NCI-H128 (cell line): ENCODE measurements around the gene NCR3LG1.

Experiments
- DNase-seq: peaks from one replicate; lab custom pipeline; 2025; ENCODE audit not compliant: unreplicated experiment; lab: John Stamatoyannopoulos, UW

Gene NCR3LG1

DNA sequence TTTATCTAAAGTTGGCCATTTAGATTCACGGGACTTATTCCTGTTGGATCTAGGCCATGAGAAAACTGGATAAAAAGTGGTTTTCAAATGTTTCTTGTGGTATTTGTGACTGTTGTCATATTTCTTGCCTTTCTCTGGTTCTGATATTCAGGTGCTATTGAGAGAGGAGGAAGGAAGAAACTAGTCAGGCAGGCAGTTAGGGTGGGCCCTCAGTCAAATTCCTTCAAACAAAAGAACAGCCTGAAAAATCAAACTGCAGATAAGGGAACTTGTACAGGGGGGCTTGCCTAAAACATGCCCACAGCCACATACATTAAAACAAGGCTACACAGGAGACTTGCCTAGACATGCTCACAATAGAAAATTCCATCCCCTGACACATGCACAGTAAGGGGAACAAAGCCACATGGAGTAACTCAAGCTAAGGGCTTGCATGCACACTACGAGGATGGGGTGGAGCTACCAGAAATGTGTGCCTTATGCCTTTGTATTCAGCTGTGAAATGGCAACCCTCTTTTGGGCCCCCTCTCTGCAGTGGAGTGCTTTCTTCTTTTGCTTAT is 18.2 kb downstream of the NCR3LG1 start:
- DNase-seq = no peak

DNA sequence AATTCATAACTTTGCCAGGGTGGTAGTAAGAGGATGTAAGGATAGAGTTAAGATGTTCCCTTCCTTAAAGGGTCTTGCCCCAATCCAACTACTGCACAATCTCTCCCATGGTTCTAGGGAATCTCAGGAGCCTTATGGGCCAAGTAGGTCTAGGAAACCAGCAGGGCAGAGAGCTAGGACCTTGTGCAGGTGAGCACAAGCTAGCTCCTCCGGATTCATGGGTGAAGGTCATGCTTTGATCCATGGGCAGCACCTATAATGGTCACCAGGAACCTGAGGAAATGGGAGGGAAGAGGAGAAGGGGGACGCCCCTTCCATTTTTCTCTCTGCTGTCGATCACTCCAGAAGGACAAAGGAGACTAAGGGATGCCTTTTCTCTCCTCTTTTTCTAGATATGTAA is 20.0 kb downstream of the NCR3LG1 start:
- no peak for DNase-seq

DNA sequence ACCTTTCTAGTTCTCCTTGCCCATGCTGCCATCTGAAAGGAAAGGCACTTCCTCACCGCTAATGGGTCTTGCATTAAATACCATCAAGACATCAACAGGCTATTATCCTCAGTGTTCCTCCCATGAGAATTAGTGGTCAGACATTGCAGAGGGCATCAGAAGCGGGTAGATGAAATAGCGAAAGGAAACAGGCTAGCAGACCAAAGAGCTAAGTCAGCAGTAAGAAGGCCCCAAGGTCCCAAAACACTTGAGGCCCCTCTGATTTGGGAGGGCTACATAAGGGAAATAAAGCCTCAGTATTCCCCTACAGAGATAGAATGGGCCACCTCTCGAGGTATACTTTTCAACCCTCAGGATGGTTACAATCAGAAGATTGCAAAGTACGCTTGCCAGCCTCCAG is 23.9 kb downstream of the NCR3LG1 start:
- no peak for DNase-seq

DNA sequence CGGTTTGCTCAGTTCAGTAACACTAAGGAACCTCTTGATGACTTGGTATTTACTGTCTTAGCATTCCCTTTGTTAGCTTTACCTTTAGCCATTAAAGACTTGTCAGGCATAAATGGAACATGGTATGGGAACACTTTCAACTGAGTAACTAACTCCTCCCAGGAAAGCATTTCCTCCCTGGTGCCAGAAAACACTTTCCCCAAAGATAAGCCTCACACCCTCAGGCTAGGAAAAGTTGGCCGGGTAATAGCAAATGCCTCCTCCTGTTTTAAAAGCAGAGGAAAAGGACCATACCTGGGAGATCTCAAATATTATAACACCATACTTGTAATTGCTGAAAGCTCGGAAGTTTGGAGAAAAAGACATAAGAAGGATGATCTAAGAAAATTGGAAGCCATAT is 24.9 kb downstream of the NCR3LG1 start:
- DNase-seq = no peak

DNA sequence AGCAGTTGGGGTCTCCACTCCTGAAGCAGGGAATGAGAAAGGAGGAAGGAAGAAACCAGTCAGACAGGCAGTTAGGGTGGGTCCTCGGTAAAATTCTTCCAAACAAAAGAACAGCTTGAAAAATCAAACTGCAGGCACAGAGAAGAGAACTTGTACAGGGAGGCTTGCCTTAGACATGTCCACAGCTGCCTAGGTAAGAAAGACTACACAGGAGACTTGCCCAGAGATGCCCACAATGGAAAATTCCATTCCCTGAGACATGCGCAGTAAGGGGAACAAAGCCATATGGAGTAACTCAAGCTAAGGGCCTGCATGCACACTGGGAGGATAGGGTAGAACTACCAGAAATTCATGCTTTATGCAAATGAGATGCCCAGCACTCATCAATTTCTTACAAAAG is 27.1 kb downstream of the NCR3LG1 start:
- DNase-seq = no peak

DNA sequence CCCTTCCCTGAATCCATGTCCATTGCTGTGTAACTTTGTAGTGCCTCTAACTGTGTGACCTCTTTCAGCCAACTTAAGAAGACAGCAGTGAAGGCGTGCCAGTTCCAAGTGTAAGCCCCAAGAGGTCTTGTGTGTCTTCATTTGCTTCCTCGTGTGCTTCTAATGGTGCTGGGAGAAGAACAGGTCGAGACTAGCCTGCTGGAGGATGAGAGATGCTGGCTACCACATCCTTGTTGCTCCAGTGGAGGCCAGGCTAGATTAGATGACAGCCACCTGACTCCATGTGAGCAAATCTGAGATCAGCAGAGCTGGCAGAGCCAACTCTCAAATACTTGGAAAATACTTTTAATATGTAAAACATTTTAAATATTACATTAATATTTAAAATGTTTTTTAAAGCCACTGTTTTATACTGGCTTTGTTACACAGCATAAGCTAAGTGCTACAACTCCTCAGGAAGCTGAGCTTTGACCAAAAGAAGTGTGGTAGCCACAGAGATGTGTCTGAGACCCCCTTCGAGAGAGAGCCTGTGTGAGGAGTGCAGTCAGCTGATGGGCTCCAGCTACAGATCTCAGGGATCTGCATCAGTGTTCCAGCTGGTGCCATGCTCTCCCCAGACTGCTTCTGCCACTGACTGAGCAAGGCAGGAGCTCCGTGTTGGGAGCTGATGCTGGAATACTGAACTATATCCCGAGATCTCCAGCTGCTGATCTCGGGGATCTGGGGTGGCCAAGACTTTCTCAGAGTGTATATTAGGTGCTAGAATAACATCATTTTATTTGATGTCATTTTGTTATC is 28.0 kb downstream of the NCR3LG1 start:
- DNase-seq = no peak

DNA sequence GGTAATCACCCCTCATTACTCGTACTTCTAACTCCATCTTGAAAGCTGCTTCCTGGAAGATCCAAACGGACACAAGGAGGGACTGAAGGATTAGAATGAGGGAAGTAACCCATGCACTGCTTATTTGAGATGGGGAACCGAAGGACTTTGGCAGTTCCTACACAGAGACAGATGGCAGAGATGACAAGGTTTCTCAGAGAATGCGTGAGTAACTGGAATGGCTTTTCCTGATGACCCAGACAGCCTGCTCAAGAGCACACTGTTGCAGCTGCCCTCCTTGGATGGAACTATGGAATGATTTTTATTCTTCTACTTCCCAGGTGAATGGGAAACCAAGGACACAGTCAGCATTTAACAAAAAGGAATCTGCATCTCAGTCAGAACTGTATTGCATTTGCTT is 29.6 kb downstream of the NCR3LG1 start:
- no peak for DNase-seq

DNA sequence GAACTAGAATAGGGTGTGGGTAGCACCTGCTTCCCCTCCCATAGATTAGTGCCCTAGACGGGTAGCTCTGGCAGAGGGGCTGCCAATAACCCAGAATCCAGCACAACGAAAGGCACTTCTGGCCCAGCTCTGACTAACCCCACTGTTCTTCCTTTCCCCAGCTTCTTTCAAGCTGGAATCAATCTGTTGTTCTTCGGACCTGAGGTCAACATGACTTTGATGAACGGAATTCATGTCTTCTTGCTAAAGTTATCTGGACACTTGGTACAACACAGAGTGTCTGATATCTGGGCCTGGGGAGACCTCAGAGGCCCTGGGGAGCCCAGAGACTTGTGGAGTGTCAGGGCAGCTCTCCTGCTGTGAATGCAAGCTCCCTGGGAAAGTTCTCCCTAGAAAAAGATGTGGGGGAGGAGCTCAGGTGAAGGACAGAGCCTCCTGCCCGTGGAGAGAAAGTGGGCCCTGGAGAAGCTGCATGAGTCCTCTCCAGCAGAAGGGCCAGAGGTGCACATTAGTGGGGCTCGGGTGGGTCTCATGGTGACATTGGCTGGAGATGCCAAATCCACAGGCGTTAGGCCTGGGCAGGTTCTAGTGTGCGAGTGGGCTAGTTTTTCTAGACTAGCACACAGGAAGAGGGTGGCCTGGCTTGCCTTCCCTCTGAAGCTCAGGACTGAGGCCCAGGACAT is 30.6 kb downstream of the NCR3LG1 start:
- DNase-seq = no peak

DNA sequence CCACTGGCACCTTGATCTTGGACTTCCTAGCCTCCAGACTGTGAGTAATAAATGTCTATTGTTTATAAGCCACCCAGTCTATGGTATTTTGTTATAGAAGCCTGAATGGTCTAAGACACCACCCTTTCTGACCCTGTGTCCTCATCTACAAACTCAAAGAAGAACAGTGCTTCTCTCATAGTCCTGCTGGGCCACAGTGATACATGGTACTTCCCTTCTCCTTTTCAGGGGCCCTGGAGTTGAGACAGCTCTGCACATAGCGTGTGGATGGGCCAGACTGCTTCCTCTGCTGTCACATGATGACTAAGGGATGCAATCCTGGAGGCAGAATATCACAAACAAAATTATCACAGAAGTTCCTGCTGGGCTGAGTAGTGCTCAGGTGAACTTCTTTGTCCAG is 31.9 kb downstream of the NCR3LG1 start:
- DNase-seq = no peak

DNA sequence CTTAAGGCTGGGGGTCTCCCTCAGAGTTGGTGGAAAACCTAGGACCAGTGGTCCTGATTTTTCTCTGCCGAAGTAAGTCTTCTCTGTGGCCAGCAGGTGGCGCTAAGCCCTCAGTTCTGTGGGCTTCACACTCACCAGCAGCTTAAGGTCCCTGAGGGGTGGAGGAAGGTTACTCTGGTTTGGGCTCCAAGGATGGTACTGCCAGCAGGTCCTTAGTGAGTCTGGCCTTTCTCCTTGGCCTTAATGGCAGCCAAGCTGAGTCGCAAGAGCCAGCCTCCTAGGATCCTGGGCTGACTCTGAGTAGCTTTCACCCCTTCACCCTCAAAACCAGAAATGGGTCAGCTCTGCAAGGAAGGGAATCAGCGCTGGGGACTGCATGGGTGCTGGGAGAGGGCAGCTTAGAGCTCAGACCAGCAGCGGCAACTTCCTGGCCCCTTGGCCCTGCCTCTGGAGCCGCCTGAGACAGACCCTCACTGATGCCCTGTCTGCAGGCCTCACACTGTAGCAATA is 32.5 kb downstream of the NCR3LG1 start:
- DNase-seq = peak; percentile 74

DNA sequence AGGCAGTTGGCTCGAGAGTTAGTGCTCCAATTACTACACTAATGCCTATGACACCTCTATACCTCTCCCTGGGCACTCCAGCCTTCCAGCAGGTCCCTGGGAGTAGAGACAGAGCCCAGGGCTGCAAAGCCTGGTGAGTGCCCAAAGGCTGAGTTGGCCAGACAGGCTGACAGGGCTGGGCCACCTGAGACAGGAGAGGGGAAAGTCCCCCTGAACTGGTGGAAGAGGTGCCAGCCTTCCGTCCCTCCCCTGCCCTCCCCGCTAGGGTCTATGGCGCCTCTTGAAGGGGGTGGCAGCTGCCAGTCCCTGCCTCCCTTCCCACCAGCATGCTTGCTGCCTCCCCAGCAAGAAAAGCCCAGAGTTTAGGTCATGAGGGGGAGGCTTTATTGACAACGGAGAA is 33.9 kb downstream of the NCR3LG1 start:
- DNase-seq = no peak

DNA sequence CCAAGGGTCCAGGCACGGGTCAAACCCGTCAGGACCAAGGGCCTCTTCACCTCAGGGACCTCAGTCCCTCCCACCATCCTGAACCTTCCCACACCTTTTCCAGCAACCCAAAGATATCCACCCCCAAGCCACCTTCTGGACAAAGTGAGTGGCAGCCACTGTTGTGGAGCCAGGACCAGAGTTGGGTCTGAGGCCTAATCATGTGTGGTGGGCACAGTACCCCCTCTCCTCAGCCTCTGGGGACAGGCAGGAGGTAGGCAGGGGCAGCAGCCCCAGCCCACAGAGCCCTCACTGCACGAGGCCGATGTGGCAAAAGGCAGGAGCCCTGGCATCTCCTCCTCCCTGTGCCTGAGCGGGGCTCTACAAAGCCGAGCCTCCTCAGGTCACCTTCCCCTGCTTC is 34.3 kb downstream of the NCR3LG1 start:
- no peak for DNase-seq

DNA sequence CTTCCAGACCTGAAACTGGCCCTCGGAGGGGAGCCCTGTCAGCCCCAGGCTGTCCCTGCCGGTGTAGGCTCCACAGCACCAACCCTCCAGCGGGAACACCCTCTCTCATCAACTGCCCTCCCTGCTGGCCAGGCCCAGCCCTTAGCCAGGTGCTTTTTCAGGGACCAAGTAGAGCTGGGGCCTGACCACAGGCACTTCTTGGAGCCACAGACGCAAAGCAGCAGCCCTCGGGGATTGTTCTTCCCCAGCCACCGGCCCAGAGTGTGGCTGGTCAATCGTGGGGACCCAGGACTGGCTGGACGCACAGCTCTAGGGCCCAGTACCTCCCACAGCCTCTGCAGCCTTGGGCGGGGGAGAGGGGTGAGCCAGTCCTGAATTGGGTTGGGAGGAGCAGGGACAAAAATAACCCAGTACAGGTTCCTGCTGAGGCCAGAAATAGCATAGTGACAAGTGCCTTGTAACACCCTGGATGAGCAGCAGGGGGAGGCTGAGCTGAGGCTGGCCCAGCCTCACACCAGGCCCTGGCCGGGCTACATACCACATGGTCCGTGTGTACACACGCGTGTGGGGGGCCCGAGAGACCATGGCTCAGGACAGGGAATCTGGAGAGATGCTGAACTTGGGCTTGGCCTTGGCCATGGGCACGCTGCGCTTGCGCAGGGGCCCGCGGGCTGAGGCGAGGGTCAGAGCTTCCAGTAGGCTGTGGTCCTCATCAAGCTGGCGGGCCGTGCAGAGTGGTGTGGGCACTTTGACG is 34.9 kb downstream of the NCR3LG1 start:
- DNase-seq = no peak

DNA sequence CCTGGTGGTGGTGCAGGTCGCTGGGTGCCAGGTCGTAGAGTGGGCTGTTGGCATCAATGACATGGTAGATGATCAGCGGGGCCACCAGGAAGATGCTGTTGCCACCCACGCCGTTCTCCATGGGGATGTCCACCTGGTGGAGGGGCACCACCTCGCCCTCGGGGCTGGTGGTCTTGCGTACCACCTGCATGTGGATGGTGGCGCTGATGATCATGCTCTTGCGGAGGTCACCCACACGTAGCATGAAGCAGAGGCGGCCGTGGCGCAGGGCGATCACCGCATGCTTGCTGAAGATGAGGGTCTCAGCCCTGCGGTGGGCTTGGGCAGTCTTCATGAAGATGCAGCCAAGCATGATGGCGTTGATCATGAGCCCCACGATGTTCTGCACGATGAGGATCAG is 35.7 kb downstream of the NCR3LG1 start:
- DNase-seq = no peak

DNA sequence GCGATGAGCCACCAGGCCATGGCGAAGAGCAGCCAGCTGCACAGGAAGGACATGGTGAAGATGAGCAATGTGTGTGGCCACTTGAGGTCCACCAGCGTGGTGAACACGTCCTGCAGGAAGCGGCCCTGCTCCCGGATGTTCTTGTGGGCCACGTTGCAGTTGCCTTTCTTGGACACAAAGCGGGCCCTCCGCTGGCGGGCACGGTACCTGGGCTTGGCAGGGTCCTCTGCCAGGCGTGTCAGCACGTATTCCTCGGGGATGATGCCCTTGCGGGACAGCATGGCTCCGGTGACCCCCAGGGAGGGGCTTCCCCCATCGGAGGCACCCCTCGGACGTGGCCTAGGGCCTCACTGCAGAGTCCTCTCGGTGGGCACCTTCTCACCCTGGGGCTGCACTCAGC is 36.2 kb downstream of the NCR3LG1 start:
- DNase-seq = no peak

DNA sequence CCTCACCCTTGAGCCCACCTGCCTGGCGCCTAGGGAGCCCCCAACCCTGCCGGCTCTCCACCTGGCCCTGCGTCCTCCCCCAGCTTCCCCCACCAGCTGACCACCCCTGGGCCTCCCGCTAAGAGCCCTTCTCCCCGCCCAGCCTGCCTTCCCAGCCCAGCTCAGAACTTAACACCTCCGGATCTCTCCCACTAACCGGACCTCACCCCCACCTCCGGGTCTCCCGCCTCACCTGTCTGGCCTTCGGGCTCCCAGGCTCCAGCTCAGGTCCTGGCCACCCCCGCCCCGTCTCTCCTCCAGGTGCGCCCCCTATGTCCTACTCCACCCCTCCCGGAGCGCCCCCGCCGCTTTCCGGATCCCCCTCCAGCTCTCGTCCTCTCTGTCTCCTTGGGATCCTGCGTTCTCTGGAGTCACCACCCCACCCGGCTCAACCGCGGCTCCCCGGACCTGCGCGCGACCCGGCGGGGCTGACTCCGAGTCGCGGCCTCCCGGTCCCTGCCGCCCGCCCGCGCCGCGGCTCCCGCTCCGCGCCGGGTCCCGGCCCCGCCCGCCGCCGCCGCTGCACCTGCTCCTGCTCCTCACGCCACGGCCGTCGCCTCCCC is 37.1 kb downstream of the NCR3LG1 start, which contains the start of gene KCNJ11:
Gene KCNJ11, minus strand, starts transcription at position 51 of the 602 bp plus-strand sequence. CDS start 568 bp downstream, outside the sequence.
- DNase-seq = no peak

DNA sequence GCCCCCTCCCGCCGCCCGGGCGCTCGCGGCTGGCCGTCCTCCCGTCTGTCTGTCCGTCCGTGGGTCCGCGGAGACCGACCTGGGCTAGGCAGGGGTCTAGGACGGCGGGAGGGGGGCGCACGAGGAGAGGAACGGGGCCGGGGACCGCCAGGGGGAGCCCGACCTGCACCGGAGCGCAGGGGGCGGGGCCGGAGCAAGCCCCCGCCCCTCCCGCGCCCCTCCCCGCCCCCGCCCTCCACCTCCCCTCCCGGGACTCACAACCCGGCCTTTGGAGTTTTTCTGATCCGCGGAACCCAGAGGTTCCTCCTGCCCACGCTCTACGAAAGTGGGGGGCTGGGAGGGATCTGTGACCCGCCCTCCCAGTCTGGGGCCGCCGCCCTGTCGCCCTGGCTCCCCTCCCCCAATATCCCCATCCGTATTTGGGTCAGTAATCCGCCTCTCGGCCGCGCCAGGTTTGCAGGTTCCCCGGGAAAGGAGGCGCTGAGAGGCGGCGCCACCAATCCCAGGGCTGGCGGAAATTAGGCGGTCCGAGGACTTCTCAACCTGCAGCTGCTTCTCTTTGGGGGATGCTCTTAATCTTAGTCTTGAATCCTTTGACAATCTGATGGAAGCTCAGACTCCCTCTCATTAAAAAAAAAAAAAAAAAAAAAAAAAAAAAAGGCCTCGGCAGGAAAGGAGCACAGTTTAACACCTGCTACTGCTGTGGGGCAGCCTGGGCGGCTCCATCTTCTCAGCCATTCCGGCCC is 37.8 kb downstream of the NCR3LG1 start:
- peak; percentile 70 for DNase-seq

DNA sequence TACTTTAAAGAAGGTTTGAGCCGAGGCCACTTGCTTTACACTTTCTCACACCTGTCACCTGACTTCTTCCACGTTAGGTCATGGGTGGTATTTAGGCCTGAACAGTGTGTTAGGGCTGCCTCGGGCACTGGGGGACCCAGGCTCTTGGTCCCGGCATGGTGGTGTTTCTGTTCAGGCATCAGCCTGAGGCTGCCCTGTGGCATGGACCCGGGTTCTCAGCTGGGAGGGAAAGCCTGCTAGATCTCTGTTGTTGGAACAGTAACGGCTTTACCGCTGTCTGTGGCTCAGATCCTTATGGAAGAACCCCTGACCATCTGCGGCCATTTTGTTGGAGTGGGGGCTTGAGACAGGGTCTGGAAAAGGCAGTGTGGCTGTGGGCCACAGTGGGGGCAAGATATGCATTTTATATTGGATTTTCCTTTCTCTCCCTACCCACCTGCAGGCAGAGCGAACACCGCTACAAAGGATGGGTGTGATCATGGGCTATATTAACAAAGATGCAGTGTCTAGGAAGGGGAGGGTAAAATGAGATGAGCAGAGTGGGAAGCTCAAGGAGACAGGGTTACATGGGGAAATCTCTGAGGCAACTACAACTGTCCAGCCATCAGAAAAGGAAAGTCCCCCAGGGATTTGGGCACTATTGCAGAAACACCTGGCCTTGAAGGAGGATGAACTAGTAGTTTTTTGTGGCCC is 38.5 kb downstream of the NCR3LG1 start:
- DNase-seq = no peak

DNA sequence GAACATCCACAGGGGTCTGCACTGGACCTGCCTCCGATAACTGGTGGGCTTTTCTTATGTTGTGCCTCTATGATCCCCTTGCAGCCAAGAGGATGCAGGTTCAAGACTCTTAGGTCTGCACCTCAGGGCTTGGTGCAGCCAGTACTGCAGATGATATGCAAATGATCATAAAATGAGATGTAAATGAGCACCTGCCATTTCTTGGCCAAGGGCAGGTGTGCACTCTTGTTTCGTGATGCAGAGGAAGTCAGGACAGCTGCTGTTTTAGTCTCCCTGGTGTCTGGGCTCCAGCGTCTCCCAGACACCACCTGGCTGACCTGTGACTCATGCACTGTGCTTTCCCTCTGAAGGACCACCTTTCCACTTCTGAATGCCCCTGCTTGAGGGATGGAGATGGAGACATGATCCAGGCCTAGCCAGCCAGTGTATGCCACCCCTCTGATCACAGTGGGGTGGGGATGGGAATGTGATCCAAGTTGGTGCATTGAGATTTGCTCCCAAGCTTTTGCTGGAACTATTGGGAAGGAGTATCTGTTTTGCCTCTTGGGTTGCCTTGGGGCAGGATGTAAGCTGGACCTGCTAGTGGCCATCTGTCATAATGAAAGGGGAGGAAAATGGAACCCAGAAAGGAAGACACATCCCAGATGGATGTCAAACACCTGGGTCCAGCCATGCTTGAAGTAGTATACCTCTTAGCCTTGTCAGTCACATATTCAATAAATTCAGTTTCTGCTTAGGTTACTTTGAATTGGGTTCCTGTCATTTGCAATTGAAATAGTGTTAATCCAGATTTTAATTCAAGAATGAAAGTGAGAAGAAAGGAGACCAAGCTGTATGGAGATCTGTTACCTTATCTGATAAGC is 40.1 kb downstream of the NCR3LG1 start:
- DNase-seq = no peak
